SU-DHL-6 (cell line): ENCODE measurements around the gene PLCB1.

ENCODE experiments used
- H2AFZ ChIP-seq: fragments of 200-600 bp; sonication (generic); 2 replicates; pipeline ENCODE4 v1.6.1; 2014; ENCODE audit warnings: low read depth, mild to moderate bottlenecking, moderate library complexity, mixed read lengths, antibody characterized with exemption, low read length; ENCODE audit not compliant: severe bottlenecking
- H3F3A ChIP-seq: fragments of 200-600 bp; shearing (Covaris generic); 2 replicates; pipeline ENCODE4 v1.6.0; 2016; ENCODE audit warnings: antibody characterized with exemption, mild to moderate bottlenecking; ENCODE audit not compliant: insufficient read depth
- H3K27ac ChIP-seq: fragments of 200-600 bp; sonication (generic); 2 replicates; pipeline ENCODE4 v1.5.1; 2016; ENCODE audit warnings: low read depth, mild to moderate bottlenecking, low read length, moderate library complexity, mixed read lengths
- H3K27me3 ChIP-seq: fragments of 200-600 bp; sonication (generic), shearing (Covaris generic); 2 replicates; pipeline ENCODE4 v1.6.0; 2014; ENCODE audit warnings: mild to moderate bottlenecking, low read length
- H3K36me3 ChIP-seq: fragments of 200-600 bp; sonication (generic); 2 replicates; pipeline ENCODE4 v1.6.1; 2014; ENCODE audit warnings: mild to moderate bottlenecking, low read length, mixed read lengths
- H3K4me2 ChIP-seq: fragments of 300-600, 200-600 bp; shearing (Covaris generic), sonication (generic); 2 replicates; pipeline ENCODE4 v1.6.0; 2014; ENCODE audit warnings: low read length, low read depth, mild to moderate bottlenecking; ENCODE audit not compliant: poor library complexity, severe bottlenecking
- H3K4me3 ChIP-seq: fragments of 200-600 bp; sonication (generic); 2 replicates; pipeline ENCODE4 v1.5.1; 2014; ENCODE audit warnings: antibody characterized with exemption, low read length, mild to moderate bottlenecking, mixed read lengths; ENCODE audit not compliant: insufficient read depth, poor library complexity, severe bottlenecking
- H3K79me2 ChIP-seq: fragments of 200-600 bp; sonication (generic); 2 replicates; pipeline ENCODE4 v1.6.1; 2014; ENCODE audit warnings: mild to moderate bottlenecking, low read length, moderate library complexity; ENCODE audit not compliant: insufficient read depth
- H3K9ac ChIP-seq: fragments of 200-600 bp; sonication (generic); 2 replicates; pipeline ENCODE4 v1.7.0; 2014; ENCODE audit warnings: mild to moderate bottlenecking, low read length
- H3K9me2 ChIP-seq: fragments of 200-600 bp; sonication (generic); replicated peaks from 2 replicates; pipeline ENCODE4 v1.6.1; 2014; ENCODE audit warnings: low read length; ENCODE audit not compliant: insufficient read depth
- H3K9me3 ChIP-seq: fragments of 200-600 bp; sonication (generic); 2 replicates; pipeline ENCODE4 v1.6.1; 2014; ENCODE audit warnings: low read length, mixed read lengths; ENCODE audit not compliant: insufficient read depth
- H4K20me1 ChIP-seq: fragments of 200-600 bp; sonication (generic); 2 replicates; pipeline ENCODE4 v1.6.1; 2014; ENCODE audit warnings: low read depth, mild to moderate bottlenecking, antibody characterized with exemption, low read length, moderate library complexity, mixed read lengths
- CTCF ChIP-seq: fragments of 200-600 bp; sonication (generic); IDR thresholded peaks from one replicate; pipeline ENCODE4 v1.5.1; 2017; ENCODE audit warnings: antibody characterized with exemption, mild to moderate bottlenecking, low read length, moderate library complexity; ENCODE audit not compliant: insufficient read depth, poor library complexity, severe bottlenecking
- EZH2phosphoT487 ChIP-seq: fragments of 200-600 bp; sonication (generic), shearing (Covaris generic); conservative IDR thresholded peaks from 2 replicates; pipeline ENCODE4 v1.6.1; 2018; ENCODE audit warnings: mild to moderate bottlenecking, antibody characterized with exemption, low read length, moderate library complexity, mixed read lengths

PLCB1 gene

GRCh38 chr20:8296536-8296935 is 164.5 kb downstream of the PLCB1 start:
- H2AFZ ChIP-seq = no peak overlapping the region

GRCh38 chr20:8298426-8299043 is 166.5 kb downstream of the PLCB1 start:
- H3F3A ChIP-seq = no peaks in the 10 kb centered on the region
- no peak overlapping the region for H3K4me2 ChIP-seq
- H3K9me2 ChIP-seq = no peaks in the 10 kb centered on the region
- H4K20me1 ChIP-seq = no peaks in the 10 kb centered on the region
- no peaks in the 10 kb centered on the region for H3K9me3 ChIP-seq
- H3K27ac ChIP-seq = no peak overlapping the region
- H3K9ac ChIP-seq = no peak overlapping the region
- TF ChIP-seq EZH2phosphoT487 (no peak), CTCF (no peak)
- no peaks in the 10 kb centered on the region for H3K27me3 ChIP-seq
- no peak overlapping the region for H3K4me3 ChIP-seq
- no peaks in the 10 kb centered on the region for H3K36me3 ChIP-seq
- H2AFZ ChIP-seq = no peak overlapping the region
- H3K79me2 ChIP-seq = no peaks in the 10 kb centered on the region

More at GRCh38 chr20:8296536-8296935, 164.5 kb downstream of the PLCB1 start:
- Histone ChIP-seq H3K9ac (no peak overlapping the region), H3K27me3 (no peaks in the 10 kb centered on the region), H3K9me2 (no peaks in the 10 kb centered on the region), H3K36me3 (no peaks in the 10 kb centered on the region), H3K9me3 (no peaks in the 10 kb centered on the region), H3K79me2 (no peaks in the 10 kb centered on the region), H3K4me2 (no peak overlapping the region), H4K20me1 (no peaks in the 10 kb centered on the region), H3K4me3 (no peak overlapping the region), H3F3A (no peaks in the 10 kb centered on the region), H3K27ac (no peak overlapping the region)
- TF ChIP-seq CTCF = no peak
- TF ChIP-seq EZH2phosphoT487 = no peak

- Histone ChIP-seq H3F3A (no peaks in the 10 kb centered on the region), H3K36me3 (no peaks in the 10 kb centered on the region), H3K4me2 (no peak overlapping the region), H3K27ac (no peak overlapping the region), H3K9ac (no peak overlapping the region), H3K9me3 (no peaks in the 10 kb centered on the region), H2AFZ (no peak overlapping the region), H4K20me1 (no peaks in the 10 kb centered on the region), H3K4me3 (no peak overlapping the region), H3K27me3 (no peaks in the 10 kb centered on the region), H3K79me2 (no peaks in the 10 kb centered on the region), H3K9me2 (no peaks in the 10 kb centered on the region)
- TF ChIP-seq CTCF = no peak
- TF ChIP-seq EZH2phosphoT487 = no peak
Observed at GRCh38 chr20:8299921-8300320, 167.9 kb downstream of the PLCB1 start.
